Prostate gland (tissue), 2 donors: Measurements from ENCODE around the gene SUGCT. TPM values are rescaled to one million over a fixed set of nuclear protein-coding genes. Genes with fewer than 3 reads are reported as not detected.

Experiments used
- DNase-seq: peaks from one replicate; pipeline ENCODE4 v3.0.0-alpha.2; 2019; ENCODE audit warnings: low spot score
- H3K27ac ChIP-seq, 2 donors: fragments of 200-600 bp; sonication (generic); 2 replicates each; pipeline ENCODE4 v1.5.1; 2017 to 2019
- H3K27me3 ChIP-seq: fragments of 200-600 bp; sonication (generic); replicated peaks from 2 replicates; pipeline ENCODE4 v1.5.1; 2019; ENCODE audit not compliant: insufficient read depth
- H3K36me3 ChIP-seq, 2 donors: fragments of 200-600 bp; sonication (generic); 1 replicate in 1 of 2; 2 replicates in 1 of 2; pipeline versions ENCODE4 v1.5.1 to v1.8.1; 2017 to 2019
- H3K4me1 ChIP-seq: fragments of 200-600 bp; sonication (generic); replicated peaks from 2 replicates; pipeline ENCODE4 v1.5.1; 2019
- H3K4me3 ChIP-seq, 2 donors: fragments of 200-600 bp; sonication (generic); 2 replicates each; pipeline ENCODE4 v1.5.1; 2017 to 2019
- H3K9me3 ChIP-seq: fragments of 200-600 bp; sonication (generic); 2 replicates; pipeline ENCODE4 v1.5.1; 2017
- CTCF ChIP-seq, 4 experiments: fragments of 200-600 bp in 2 of 4; fragments of 450-650 bp in 2 of 4; sonication (generic) in 2 of 4; IDR thresholded peaks; 1 replicate in 3 of 4; 2 replicates in 1 of 4; pipeline ENCODE4 v1.5.1; 2016 to 2019; ENCODE audit warnings: antibody characterized with exemption in 4 of 4, mild to moderate bottlenecking in 2 of 4, moderate library complexity in 2 of 4
- POLR2A ChIP-seq: fragments of 450-650 bp; IDR thresholded peaks from one replicate; pipeline ENCODE4 v1.6.1; 2016; ENCODE audit warnings: antibody characterized with exemption, mild to moderate bottlenecking
- POLR2AphosphoS5 ChIP-seq: sonication (generic); formaldehyde crosslinking; IDR thresholded peaks from one replicate; pipeline ENCODE4 v1.6.1; 2017; ENCODE audit warnings: antibody characterized with exemption
- WGBS: methylation state at CpG from one replicate; pipeline ENCODE4 v1.1.5; 2018; 5-methylcytosine and 5-hydroxymethylcytosine counted together
- intact Hi-C: fragments of 100-400 bp; cut with DNase I; formaldehyde crosslinking; loops from one replicate; pipeline ENCODE4 v1.14.2; 2022
- total RNA-seq, 2 donors: library from RNA; depleted of rRNA; stranded (reverse); fragments of >200 nt; gene quantifications; one replicate each; pipeline ENCODE4 v1.1.0, GENCODE V29; 2016

Gene SUGCT
- total RNA-seq, 2 donors from 2014 or later: 2.2 to 3.2 TPM

GRCh38 chr7:40840990-40841389 lies 706.2 kb downstream of the SUGCT start:
- intact Hi-C loops: no loop called here
- no peaks in the 10 kb centered on the region for H3K9me3 ChIP-seq
- no peaks in the 10 kb centered on the region for H3K27me3 ChIP-seq
- H3K36me3 ChIP-seq: no peaks in the 10 kb centered on the region
- H3K4me3 ChIP-seq: no peak overlapping the region
- no peak for DNase-seq
- no peak overlapping the region for H3K27ac ChIP-seq
- H3K4me1 ChIP-seq: no peaks in the 10 kb centered on the region
- TF ChIP-seq POLR2AphosphoS5 (no peak), CTCF (IDR thresholded peaks at IDR 0.05) (no peak), POLR2A (no peak)

GRCh38 chr7:40842641-40843040 lies 707.8 kb downstream of the SUGCT start:
- no peak overlapping the region for H3K4me3 ChIP-seq
- no peaks in the 10 kb centered on the region for H3K36me3 ChIP-seq
- TF ChIP-seq CTCF (IDR thresholded peaks at IDR 0.05): no peak
- H3K9me3 ChIP-seq: no peaks in the 10 kb centered on the region
- no peak overlapping the region for H3K27ac ChIP-seq
- intact Hi-C loops: no loop called here
- no peak for DNase-seq
- no peaks in the 10 kb centered on the region for H3K4me1 ChIP-seq
- no peaks in the 10 kb centered on the region for H3K27me3 ChIP-seq

GRCh38 chr7:40843338-40843985 lies 708.7 kb downstream of the SUGCT start:
- TF ChIP-seq POLR2AphosphoS5 (no peak), POLR2A (no peak), CTCF (IDR thresholded peaks at IDR 0.05) (no peak)
- no peak overlapping the region for H3K4me3 ChIP-seq
- intact Hi-C loops: no loop called here
- no peak overlapping the region for H3K27ac ChIP-seq
- no peaks in the 10 kb centered on the region for H3K36me3 ChIP-seq
- H3K9me3 ChIP-seq: no peaks in the 10 kb centered on the region
- H3K27me3 ChIP-seq: no peaks in the 10 kb centered on the region
- no peaks in the 10 kb centered on the region for H3K4me1 ChIP-seq
- no peak for DNase-seq
- 72% methylated on average over 8 of the region's 8 CpGs for WGBS

DNA sequence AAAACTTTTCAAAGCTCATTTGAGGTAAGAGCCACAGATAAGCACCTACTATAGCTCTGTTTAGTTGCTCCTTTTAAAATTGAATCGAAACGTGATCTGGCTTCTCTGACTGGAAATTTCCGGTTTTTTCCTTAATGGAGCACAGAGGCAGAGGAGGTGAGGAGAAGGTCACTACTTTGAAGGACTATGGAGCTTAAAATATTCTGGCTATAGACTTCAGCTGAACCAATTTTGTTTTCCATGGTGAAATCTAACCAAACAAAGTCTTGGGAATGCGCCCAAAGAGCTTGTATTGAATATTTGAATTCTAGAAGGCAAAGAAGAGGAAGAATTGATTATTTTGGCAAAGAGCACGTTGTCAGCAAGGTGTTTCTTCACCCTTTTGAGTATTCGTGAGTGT lies 711.1 kb downstream of the SUGCT start:
- Histone ChIP-seq H3K4me1 (no peaks in the 10 kb centered on the region), H3K4me3 (no peak overlapping the region), H3K27me3 (no peaks in the 10 kb centered on the region), H3K36me3 (no peaks in the 10 kb centered on the region), H3K27ac (no peak overlapping the region), H3K9me3 (no peaks in the 10 kb centered on the region)
- TF ChIP-seq POLR2A (no peak), POLR2AphosphoS5 (no peak), CTCF (IDR thresholded peaks at IDR 0.05) (no peak)
- WGBS: 70% methylated on average over 6 of the region's 6 CpGs
- no peak for DNase-seq
- intact Hi-C loops: no loop called here

DNA sequence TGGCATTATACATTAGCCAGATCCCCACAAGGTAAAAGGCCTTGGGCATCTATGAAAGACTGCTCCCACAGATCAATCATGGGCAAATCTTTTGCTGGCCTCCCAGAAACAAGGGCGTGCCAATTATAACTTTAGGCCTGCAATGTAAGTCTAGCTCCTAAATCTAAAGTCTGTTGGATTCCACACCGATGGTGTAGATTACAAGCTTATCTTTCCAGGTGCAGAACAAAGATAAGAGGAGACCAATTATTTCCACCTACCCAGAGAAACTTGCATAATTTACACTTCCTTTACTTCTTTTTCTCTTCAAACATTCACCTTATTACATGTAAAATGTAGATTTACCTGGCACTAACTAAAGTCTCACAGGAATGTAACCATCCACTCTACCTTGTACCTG lies 713.1 kb downstream of the SUGCT start:
- TF ChIP-seq CTCF (IDR thresholded peaks at IDR 0.05): no peak
- TF ChIP-seq POLR2A: no peak
- no peak for TF ChIP-seq POLR2AphosphoS5
- Histone ChIP-seq H3K4me1 (no peaks in the 10 kb centered on the region), H3K36me3 (no peaks in the 10 kb centered on the region), H3K4me3 (no peak overlapping the region), H3K27ac (no peak overlapping the region), H3K27me3 (no peaks in the 10 kb centered on the region), H3K9me3 (no peaks in the 10 kb centered on the region)
- WGBS: 85% methylated on average over 2 of the region's 2 CpGs
- DNase-seq: no peak
- intact Hi-C loops: no loop called here
